ENCODE data around the gene SPTBN1. TPM values are rescaled to one million over a fixed set of nuclear protein-coding genes. Genes with fewer than 3 reads are reported as not detected.

The SPTBN1 gene
- total and polyA plus RNA-seq, 9 of the 15 experiments (the other 6 are each of a cell fraction or from before 2014, with no cell fraction given), result 8.9 to 66.8 (median 31.4) TPM

DNA sequence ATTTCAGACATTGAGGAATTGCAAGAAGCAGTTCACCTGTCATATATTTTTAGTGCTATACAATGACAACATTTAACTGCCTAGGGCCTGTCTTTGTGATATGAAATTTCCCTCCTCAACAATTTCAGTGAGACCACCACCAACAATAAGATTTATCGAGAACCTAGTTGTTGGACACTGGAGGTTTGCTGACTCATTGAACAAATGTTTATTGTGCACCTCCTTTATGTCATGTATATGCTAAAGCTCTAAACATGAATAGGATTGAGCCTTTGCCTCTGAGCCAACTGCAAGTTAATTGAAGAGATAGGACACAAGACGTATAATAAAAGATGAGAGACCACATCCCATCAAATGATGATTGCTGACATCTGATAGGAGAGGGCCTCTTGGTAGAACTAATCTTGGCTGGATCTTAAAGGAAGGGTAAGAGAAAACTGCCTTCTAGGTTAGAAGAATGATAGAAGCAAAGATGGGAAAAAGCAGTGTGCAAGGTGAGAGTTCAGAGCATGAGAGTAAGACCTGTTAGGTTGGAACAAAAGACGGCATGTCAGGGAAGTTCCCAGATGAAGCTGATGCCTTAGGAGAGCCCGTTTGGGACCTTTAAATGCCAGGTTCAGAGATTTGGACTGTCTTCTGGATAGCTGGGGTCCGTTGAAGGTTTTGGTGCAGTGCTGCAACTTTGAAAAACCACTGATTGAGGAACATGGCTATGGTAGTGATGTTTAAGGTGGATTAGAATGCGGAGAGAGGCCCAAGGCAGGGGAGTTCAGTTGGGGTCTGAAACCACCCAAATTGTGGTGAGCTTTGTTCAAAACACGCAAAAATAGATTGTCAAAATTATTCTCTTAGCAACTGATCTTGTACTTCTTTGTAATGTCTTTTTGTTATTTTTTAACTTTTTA, 134.3 kb downstream of the SPTBN1 start (continued):
- TF ChIP-seq ZBTB40 (IDR thresholded peaks at IDR 0.05) (0 out of 2 replicates have a peak, but pooled peaks have one; percentile 30), ZBTB40 (CRISPR knock-in tag; IDR thresholded peaks at IDR 0.05) (no peak), MAFK (IDR thresholded peaks at IDR 0.05; ENCODE audit: low read length) (peak; percentile 59), C11orf30 (IDR thresholded peaks at IDR 0.05; ENCODE audit: low read depth) (peak; percentile 88), NFE2 (IDR thresholded peaks at IDR 0.05; ENCODE audit: low read depth) (peak; percentile 87), ZNF316 (IDR thresholded peaks at IDR 0.05) (peak; percentile 93), PKNOX1 (IDR thresholded peaks at IDR 0.05) (peak; percentile 32; the same call in 1 of the 2 replicates), PHF21A (IDR thresholded peaks at IDR 0.05; ENCODE audit: borderline replicate concordance, low read depth) (0 out of 2 replicates have a peak, but pooled peaks have one; percentile 19), PTBP1 (IDR thresholded peaks at IDR 0.05; ENCODE audit: low read depth, low read length) (no peak), NFE2L1 (tag; IDR thresholded peaks at IDR 0.05; ENCODE audit: borderline replicate concordance, low read depth) (peak; percentile 25; the same call in 1 of the 2 replicates), MAFF (IDR thresholded peaks at IDR 0.05; ENCODE audit: low read length) (peak; percentile 57; the same call in 1 of the 2 replicates), LEF1 (IDR thresholded peaks at IDR 0.05) (peak; percentile 36; the same call in 1 of the 2 replicates), L3MBTL2 (IDR thresholded peaks at IDR 0.05) (0 out of 2 replicates have a peak, but pooled peaks have one; percentile 21), EHMT2 (IDR thresholded peaks at IDR 0.05) (0 out of 2 replicates have a peak, but pooled peaks have one; percentile 9), CEBPB (tag; IDR thresholded peaks at IDR 0.05) (peak; percentile 48; the same call in 1 of the 2 replicates), POLR2H (tag; IDR thresholded peaks at IDR 0.05; ENCODE audit: low read depth) (peak; percentile 6)
- TF ChIP-seq, protein P1, sequence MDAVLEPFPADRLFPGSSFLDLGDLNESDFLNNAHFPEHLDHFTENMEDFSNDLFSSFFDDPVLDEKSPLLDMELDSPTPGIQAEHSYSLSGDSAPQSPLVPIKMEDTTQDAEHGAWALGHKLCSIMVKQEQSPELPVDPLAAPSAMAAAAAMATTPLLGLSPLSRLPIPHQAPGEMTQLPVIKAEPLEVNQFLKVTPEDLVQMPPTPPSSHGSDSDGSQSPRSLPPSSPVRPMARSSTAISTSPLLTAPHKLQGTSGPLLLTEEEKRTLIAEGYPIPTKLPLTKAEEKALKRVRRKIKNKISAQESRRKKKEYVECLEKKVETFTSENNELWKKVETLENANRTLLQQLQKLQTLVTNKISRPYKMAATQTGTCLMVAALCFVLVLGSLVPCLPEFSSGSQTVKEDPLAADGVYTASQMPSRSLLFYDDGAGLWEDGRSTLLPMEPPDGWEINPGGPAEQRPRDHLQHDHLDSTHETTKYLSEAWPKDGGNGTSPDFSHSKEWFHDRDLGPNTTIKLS (IDR thresholded peaks at IDR 0.05; ENCODE audit: borderline replicate concordance, low read depth), result no peak

Data from K562 (cell line).